Esophagus squamous epithelium (tissue), 4 donors: ENCODE measurements around the gene AMPD1.

ENCODE experiments used
- CTCF ChIP-seq, 6 experiments: fragments of 450-650 bp in 4 of 6; fragments of 200-600 bp in 2 of 6; sonication (generic) in 2 of 6; IDR thresholded peaks; one replicate each; pipeline ENCODE4 v1.5.1; 2016 to 2019; ENCODE audit warnings: antibody characterized with exemption in 6 of 6, mild to moderate bottlenecking in 4 of 6, moderate library complexity in 4 of 6
- POLR2A ChIP-seq, 4 donors: fragments of 450-650 bp; IDR thresholded peaks; one replicate each; pipeline ENCODE4 v1.6.1; 2017; ENCODE audit warnings: antibody characterized with exemption in 4 of 4, mild to moderate bottlenecking in 4 of 4, moderate library complexity in 3 of 4

DNA sequence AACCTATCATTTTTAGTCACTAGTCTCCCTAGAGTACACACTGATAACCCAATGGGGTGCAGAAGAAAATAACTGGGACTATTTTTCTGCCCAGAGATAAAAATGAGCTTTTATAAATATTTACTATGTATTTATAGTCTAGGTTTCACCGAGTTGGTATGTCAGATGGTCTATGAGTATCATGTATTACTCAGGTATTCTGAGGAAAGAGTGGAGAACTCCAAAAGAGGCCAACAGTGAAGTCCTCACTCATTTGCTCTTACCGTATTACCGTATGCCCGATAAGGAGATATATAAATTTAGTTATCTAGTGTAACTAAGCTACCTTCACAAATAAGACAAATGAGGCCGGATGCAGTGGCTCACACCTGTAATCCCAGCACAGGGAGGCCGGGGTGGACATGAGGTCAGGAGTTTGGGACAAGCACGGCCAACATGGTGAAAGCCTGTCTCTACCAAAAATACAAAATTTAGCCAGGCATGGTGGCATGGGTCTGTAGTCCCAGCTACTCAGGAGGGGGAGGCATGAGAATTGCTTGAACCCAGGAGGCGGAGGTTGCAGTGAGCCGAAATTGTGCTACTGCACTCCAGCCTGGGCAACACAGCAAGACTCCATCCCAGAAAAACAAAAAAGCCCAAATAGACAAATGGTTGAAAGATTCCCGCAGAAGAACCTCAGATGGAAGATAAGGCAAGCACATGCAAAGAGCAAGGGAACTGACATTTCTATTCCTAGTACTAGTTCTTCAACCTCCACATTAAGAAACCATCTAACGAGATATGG lies 46.8 kb upstream of the AMPD1 start:
- TF ChIP-seq CTCF (IDR thresholded peaks at IDR 0.05) (no peak), POLR2A (IDR thresholded peaks at IDR 0.05) (no peak)
